Measurements from ENCODE around the gene OGFOD1.
"Not testable (repeated sequence)": the region's sequence is repeated elsewhere in the genome, so short reads cannot be mapped to it uniquely, and the experiment has no call there.

Gene OGFOD1

DNA sequence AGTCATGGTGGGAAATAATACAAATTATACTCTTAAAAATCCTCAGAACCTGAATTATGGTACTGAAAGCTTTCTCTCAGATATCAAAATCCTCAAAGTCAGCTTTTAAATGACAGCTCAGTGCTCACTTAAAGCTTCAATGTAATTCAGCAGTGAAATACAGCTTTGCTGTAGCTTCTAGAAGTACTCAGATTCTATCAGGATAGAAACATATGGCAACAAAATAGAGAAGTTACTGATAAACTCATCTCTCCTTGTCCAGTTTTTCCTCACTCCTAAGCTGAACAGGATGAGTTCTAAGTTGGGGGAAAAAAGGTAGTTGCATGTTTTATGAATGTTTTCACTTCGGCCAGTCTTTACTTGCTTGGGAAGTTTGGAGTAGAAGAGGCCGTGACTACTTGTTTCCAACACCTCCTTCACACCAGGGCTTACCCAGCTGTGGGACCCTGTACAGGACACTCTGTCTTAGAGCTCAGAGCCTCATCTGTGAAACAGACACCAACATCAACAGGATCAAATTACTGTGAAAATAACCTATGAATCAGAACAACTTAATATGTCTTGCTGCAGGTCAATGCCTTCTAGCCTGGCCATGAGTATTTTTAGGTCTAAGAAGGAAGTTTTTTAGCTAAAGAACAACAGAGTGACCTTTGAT is 30.2 kb downstream of the OGFOD1 start:
- no peak for DNase-seq

DNA sequence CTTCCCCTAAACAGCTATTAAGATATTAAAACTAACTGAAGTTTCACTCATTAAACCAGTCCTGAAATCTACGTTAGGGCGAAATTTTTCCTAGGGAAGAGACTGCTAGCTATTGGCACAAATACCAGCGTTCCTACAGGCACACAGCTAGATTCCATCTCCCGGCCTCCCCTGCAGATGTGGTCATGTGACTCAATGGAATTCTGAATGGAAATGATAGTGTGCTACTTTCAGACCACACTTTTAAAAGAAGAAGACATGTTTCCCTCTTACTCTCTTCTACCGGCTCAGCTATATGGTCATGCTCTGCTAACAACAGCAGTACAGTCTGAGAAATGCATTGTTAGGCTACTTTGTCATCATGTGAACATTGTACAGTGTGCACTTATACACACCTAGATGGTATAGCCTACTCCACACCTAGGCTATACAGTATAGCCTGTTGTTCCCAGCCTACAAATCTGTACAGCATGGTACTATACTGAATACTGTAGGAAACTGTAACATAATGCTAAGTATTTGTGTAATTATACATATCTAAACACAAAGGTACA is 31.4 kb downstream of the OGFOD1 start:
- no peak for DNase-seq

DNA sequence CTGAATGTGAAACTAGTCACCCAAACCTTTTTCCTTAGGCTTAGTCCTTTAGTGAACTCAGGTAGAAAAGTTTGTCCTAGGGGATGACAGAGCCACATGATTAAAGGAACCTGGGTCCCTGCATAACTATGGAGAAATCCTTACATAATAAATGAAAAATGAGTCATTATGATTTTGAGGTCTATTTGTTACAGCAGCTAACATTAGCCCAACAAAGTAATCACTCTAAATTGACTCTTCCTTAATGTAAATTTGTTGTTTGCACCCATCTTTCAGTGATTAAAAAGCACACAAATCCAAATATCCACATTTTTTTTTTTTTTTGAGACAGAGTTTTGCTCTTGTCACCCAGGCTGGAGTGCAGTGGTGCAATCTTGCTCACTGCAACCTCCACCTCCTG is 32.0 kb downstream of the OGFOD1 start:
- no peak for DNase-seq

DNA sequence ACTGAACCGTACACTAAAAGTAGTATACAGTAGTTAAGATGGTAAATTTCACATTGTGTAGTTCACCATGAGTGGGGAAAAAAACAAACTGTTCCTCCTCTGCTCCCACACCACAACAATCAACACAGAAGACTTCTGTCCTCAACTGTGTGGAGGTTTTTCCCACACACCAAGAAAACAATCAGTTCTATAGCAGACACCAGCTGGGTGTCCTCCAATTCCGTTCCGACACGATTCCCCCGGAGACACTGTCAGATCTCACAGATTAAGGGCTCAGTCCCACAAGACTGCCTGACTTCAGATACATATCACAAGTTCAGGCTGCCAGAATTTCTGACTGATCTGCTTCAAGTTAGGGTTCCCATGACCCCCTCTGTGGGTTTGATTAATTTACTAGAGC is 36.7 kb downstream of the OGFOD1 start:
- DNase-seq = no peak

DNA sequence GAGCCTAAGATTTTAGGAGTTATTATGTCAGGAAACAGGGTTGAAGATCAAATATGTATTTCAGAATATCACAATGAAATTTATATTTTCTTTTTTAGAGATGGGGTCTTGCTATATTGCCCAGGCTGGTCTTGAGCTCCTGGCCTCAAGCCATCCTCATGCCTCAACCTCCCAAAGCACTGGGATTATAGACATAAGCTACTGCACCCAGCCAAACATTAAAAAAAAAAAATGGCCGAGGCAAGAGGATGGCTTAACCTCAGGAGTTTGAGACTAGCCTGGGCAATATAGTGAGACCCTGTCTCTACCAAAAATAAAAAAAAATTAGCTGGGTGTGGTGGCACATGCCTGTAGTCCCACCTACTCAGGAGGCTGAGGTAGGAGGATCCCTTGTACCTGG is 37.5 kb downstream of the OGFOD1 start:
- DNase-seq = not testable (repeated sequence)

DNA sequence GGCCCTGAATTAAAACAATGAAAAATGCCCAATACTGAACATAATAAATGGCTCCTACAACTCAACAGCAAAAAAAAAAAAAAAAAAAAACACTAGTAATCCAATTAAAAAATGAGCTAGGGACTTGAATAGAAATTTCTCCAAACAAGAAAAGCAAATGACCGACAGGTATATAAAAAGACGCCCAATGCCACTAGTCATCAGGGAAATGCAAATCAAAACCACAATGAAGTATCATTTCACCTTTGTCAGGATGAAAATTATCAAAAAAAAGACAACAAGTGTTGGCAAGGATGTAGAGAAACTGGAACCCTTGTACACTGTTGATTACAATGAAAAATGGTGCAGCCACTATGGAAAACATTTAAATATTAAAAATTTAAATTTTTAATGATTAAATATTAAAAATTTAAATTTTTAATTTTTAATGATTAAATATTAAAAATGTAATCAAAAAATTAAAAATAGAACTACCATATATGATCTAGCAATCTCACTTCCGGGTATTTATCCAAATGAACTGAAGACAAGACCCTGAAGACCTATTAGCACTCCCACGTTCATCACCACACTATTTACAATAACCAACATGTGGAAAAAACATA is 40.4 kb downstream of the OGFOD1 start:
- no peak for DNase-seq

DNA sequence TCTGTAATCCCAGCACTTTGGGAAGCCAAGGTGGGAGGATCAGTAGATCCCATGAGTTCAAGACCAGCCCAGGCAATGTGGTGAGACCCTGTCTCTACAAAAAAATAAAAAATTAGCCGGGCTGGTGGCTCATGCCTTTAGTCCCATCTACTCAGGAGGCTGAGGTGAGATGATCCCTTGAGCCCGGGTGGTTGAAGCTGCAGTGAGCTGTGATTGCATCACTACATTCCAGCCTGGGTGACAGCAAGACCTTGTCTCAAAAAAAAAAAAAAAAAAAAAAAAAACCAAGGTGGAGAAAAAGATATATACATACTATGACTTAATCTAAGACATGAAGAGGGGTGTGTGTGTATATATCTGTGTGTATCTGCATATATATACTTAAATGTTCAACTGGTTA is 41.8 kb downstream of the OGFOD1 start:
- no peak for DNase-seq

DNA sequence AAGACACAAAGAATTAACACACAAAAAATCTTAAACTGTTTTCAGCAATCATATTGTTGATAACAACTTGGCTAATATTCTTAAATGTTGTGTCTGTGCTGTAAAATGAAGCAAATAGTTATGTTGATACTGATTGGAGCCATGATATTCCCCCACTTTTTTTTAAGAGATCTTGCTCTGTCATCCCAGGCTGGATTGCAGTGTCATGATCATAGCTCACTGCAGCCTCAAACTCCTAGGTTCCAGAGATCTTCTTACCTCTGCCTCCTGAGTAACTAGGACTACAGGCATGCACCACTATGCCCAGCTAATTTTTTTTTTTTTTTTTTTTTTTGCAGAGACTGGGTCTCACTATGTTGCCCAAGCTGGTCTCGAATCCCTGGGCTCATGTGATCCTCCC is 42.5 kb downstream of the OGFOD1 start:
- DNase-seq = no peak

DNA sequence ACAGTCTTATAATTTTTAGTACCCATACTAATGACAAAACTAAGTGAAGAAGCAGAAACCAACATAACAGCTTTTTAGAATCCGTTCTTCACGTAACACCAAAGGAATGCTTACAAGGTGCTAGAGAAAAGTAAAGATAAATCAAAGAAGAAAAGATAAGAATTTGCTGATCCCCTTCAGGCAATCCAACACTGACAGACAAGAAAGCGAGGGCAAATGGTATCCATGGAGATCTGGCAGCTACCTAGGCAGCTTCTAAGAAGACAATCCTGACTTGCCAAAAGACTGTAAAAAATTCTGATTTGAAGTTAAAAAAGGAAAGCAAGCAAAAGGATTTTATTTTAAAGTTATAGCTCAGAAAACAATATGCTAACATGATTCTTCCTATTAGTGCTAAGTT is 53.8 kb downstream of the OGFOD1 start:
- no peak for DNase-seq

DNA sequence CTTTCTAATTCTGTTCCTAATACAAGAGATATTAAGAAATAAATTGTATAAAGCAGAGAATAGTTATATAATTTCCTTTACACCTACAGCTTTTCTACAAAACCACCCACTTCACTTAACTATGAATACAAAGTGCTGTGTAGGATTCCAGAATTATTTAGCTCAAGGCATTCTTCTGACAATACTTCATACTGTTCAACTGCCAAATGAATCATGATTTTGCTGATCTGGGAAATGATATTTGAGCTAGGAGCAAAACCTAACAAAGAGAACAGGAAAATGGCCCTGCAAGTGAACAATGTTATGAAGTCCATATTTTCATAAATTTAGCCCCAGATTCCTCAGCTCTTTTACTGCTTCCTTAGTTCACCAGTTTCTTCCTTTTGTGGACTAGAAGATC is 55.6 kb downstream of the OGFOD1 start:
- DNase-seq = no peak

DNA sequence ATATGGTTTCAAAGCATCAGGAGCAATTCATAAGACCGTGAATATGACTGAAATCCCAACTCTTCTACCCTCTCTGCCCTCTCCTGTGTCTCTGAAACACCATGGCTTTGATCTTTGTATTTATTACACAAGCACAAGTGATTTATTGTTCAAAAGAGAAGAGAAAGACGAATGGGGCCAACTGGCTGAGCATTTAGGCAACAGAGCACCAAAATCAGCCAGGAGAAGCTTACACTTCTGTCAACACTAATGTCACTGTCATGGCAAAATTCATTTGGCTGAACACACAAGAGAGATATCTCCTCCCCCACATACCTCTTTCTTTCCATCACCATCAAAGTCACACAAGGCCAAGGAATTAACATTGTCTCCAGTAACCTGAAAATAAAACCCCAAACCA is 59.2 kb downstream of the OGFOD1 start:
- no peak for DNase-seq

DNA sequence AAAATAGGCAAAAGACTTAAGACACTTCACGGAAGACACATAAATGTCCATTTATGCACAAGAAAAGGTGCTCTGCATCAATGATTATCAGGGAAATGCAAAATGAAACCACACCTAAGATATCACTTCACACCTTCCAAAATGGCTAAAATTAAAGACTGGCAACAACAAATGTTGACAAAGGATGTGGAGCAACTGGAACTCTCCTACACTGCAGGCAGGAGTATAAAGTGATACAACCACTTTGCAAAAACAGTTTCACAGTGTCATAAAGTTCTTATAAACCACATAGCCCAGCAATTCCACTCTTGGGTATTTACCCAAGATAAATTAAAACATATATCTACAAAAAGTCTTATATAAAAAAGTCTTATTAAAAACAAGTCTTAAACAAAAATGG is 60.7 kb downstream of the OGFOD1 start:
- no peak for DNase-seq

DNA sequence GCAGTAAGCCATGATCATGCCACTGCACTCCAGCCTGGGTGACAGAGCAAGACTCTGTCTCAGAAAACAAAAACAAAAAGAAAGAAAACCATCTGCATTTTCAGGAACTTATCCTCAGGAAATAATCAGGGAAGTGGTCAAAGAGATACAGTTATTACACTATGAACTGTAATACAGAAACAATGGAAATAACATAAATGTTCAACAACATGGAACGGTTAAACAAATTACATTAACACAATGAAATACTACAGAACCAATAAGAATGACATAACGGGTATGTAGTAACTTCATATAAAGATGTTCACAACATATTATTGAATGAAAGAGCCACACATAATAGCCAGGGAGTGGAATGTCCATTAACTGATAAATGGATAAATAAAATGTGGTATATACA is 61.7 kb downstream of the OGFOD1 start:
- DNase-seq = no peak

DNA sequence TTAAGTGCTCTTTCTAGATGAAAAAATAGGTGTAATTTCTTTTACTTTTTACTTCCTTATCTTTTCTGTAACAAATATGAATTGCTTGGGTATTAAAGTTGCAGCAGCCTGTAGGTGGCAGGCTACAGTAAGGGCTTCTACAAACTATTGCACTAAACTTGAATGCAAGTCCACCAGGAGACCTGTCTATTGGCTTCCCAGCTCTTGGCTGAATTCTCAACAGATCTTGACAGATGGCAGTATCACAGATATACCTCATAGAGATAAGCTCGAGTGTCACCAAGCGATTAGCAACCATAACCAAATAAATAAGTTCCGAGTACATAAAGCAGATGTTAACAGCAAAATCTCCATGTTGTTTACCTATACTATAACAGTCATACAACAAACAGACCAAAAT is 62.6 kb downstream of the OGFOD1 start:
- DNase-seq = peak; percentile 85

DNA sequence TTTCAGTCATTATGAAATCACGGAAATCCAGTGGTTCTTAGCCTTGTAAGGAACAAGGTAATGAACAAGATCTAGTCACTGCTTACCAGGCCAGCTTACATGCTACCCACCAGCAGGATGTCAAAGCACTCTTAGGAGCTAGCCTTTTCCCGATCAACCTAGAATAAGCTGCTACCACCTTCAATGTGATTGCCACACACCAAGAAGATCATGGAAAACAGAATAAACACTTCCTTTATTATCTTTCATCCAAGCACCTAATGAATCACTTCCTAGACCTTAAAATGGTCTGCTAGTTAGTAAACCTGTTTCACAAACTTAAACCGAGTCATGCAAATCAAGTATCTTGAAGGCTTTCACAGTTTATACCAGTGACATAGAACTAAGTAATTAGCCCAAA is 63.5 kb downstream of the OGFOD1 start:
- DNase-seq = no peak

DNA sequence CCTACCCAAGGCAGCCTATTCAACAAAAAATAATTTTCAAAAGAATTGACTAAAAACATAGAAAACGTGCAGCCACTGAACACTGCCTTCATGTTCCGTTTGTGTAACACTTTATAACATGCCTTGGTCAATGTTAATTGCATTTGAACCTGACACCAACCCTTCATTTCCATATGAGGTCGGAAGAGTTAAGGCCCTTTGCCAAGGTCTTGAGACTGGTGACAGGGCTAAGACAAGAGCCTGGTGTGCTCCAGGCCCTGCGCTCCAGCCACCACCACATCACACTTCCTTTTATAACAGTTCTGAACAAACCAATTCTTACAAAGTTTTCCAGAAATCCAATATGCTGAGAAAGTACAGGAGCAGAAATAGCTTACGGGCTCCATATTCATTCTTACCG is 64.3 kb downstream of the OGFOD1 start:
- DNase-seq = no peak

DNA sequence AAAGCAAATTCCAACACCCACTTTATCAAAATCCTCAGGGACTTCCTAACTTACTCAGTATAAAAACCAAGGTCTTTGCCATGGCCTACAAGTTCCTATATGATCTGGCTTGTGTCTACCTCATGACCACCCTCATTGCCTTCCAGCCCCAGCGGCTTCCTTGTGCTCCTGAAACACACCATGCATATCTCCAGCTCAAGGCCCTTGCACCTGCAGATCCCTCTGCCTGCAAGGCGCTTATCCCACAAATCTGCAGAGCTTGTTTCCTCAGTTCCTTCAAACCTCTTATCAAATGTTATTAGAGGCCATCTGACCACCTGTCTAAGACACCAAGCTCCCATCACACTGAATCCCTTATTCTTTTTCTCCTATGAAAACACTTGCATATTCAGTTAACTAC is 65.9 kb downstream of the OGFOD1 start:
- no peak for DNase-seq

DNA sequence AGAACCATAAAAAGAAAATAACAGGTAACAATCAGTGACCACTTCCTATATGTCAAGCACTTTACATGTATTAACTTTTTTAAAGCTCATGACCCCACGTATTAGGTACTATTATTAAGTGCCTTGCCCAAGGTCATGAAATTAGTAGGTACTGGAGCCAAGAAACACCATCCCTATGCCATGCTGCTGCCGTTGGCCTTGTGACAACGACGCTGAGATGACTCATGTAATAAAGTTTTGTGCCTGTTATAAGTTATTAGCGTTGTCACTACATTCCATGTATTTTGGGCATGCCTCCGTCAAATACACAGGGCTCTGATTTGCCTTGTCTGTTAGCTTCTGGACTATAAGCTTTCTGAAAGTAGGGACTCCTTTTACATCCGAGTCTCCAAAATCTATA is 67.1 kb downstream of the OGFOD1 start:
- DNase-seq = no peak

DNA sequence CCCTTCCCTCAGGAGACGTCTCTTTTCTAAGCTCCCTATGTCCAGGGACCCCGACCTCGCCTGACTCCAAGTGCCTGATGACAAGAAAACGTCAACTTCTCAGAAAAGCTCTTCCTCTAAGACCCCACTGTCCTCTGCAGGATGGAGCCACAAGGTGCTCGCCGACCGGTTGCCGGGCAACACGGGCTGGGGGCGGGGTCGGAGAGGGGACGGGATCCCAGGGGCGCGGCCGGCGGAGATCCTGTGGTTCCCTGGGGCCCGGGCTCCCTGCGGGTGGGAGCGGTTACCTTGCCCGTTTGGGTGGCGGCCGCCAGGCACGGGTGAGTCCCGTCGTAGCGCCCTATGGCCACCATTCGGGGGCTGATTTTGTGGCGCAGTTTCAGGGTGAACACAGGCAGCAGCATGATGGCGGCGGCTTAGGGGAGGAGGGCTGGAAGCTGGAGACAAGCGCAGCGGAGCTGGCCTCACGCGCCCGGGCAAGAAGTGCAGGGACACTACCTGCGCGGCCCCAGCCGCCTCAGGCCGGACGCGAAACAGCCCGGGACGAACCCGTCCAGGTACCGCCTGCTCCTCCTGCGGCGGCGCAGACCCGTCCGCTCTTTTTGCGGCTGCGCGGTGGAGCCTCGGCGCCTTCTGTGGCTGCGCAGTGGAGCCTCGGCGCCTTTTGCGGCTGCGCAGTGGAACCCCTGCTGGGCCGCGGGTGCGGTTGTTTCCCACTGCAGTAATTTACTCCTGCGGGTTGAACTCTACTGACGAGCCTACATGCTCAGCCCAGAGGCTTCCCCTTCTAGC is 68.3 kb downstream of the OGFOD1 start, which contains the start of gene BBS2:
Gene BBS2, minus strand, starts transcription at position 566 of the 792 bp plus-strand sequence. Its CDS starts 162 bp downstream, at position 404.
- peak; percentile 94 for DNase-seq

DNA sequence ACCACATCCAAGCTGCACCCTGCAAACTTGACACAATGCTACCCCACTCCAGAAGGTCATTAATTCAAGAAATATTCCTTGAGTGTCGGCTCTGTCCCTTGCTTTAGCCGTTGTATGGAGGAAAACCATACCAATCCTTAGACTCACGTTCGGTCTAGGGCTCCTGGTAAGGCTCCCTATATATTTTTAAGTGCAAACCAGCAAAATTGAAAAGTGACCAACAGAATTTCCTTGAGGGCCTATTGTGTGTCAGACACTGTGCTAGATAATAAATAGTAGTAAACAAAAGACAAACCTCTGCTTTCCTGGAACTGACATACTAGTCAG is 68.9 kb downstream of the OGFOD1 start:
- no peak for DNase-seq

DNA sequence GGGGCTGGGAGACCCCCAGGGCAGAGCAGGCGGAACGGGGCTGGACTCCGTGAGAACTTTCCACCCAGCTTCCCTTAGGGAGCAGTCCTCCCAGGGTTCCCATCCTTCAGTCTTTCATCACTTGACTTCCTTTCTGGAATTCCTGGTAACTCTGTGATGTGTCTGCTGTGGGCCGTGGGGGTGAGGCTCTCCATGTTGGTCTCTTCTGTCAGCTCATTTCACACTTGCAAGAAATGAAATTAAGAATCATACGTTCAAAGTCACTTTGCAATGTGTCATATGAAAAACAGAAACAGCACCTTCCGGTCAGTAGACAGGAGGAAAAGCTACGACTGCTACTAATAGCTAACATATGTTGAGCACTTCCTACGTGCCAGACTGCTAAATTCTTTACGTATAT is 73.9 kb downstream of the OGFOD1 start:
- no peak for DNase-seq
